Trophoblast cell (in vitro differentiated cells and primary cell): ENCODE results near the gene RNF207.

Experiments
- DNase-seq, 2 donors: peaks; one replicate each; pipeline ENCODE4 v3.0.0-alpha.2; 2016
- H2AFZ ChIP-seq: 2 replicates; pipeline ENCODE4 v1.6.1; 2013; ENCODE audit warnings: low read length, moderate library complexity, mild to moderate bottlenecking; ENCODE audit not compliant: insufficient read depth, poor library complexity
- H2AK5ac ChIP-seq: 2 replicates; pipeline ENCODE4 v1.6.1; 2013; ENCODE audit warnings: mild to moderate bottlenecking, low read length
- H2BK120ac ChIP-seq: 2 replicates; pipeline ENCODE4 v1.6.1; 2013; ENCODE audit warnings: low read length, mild to moderate bottlenecking, moderate library complexity; ENCODE audit not compliant: insufficient read depth, poor library complexity
- H2BK12ac ChIP-seq: 2 replicates; pipeline ENCODE4 v1.6.1; 2013; ENCODE audit warnings: mild to moderate bottlenecking, low read length, moderate library complexity
- H2BK5ac ChIP-seq: 2 replicates; pipeline ENCODE4 v1.6.1; 2013; ENCODE audit warnings: low read length, low read depth, moderate library complexity, mild to moderate bottlenecking; ENCODE audit not compliant: poor library complexity
- H3K14ac ChIP-seq: 2 replicates; pipeline ENCODE4 v1.6.1; 2013; ENCODE audit warnings: mild to moderate bottlenecking, low read length
- H3K18ac ChIP-seq: 2 replicates; pipeline ENCODE4 v1.6.1; 2013; ENCODE audit warnings: mild to moderate bottlenecking, low read length
- H3K23ac ChIP-seq: 2 replicates; pipeline ENCODE4 v1.6.1; 2013; ENCODE audit warnings: low read length
- H3K27ac ChIP-seq: 2 replicates; pipeline ENCODE4 v1.5.1; 2013; ENCODE audit warnings: low read depth, mild to moderate bottlenecking, inconsistent platforms, low read length, moderate library complexity
- H3K27me3 ChIP-seq: 2 replicates; pipeline ENCODE4 v1.6.1; 2013; ENCODE audit warnings: inconsistent platforms, mild to moderate bottlenecking, low read length, moderate library complexity; ENCODE audit not compliant: insufficient read depth
- H3K36me3 ChIP-seq, 2 experiments: 1 replicate in 1 of 2; 2 replicates in 1 of 2; pipeline ENCODE4 v1.6.1; 2013; ENCODE audit warnings: low read length in 2 of 2, mild to moderate bottlenecking in 2 of 2, moderate library complexity in 1 of 2; ENCODE audit not compliant: insufficient read depth in 2 of 2, control insufficient read depth in 1 of 2
- H3K4ac ChIP-seq: 2 replicates; pipeline ENCODE4 v1.6.1; 2013; ENCODE audit warnings: low read depth, mild to moderate bottlenecking, low read length, moderate library complexity
- H3K4me1 ChIP-seq, 2 experiments: 1 replicate in 1 of 2; 2 replicates in 1 of 2; pipeline ENCODE4 v1.6.1; 2013; ENCODE audit warnings: low read length in 2 of 2, mild to moderate bottlenecking in 2 of 2, moderate library complexity in 1 of 2; ENCODE audit not compliant: insufficient read depth in 2 of 2, control insufficient read depth in 1 of 2
- H3K4me2 ChIP-seq: 2 replicates; pipeline ENCODE4 v1.6.1; 2013; ENCODE audit warnings: inconsistent platforms, mild to moderate bottlenecking, low read length, moderate library complexity
- H3K4me3 ChIP-seq: 2 replicates; pipeline ENCODE4 v1.5.1; 2013; ENCODE audit warnings: mild to moderate bottlenecking, low read depth, low read length, inconsistent platforms
- H3K79me1 ChIP-seq: one replicate; pipeline ENCODE4 v1.6.1; 2013; ENCODE audit warnings: low read length
- H3K79me2 ChIP-seq: 2 replicates; pipeline ENCODE4 v1.6.1; 2013; ENCODE audit warnings: low read length, mild to moderate bottlenecking; ENCODE audit not compliant: control insufficient read depth, insufficient read depth, poor library complexity
- H3K9ac ChIP-seq: 2 replicates; pipeline ENCODE4 v1.6.1; 2013; ENCODE audit warnings: mild to moderate bottlenecking, low read length
- H3K9me3 ChIP-seq: 2 replicates; pipeline ENCODE4 v1.6.1; 2013; ENCODE audit warnings: low read depth, mild to moderate bottlenecking, control low read depth, inconsistent platforms, low read length; ENCODE audit not compliant: insufficient read depth
- H4K12ac ChIP-seq: 2 replicates; pipeline ENCODE4 v1.6.1; 2013; ENCODE audit warnings: low read depth, mild to moderate bottlenecking, low read length, moderate library complexity
- H4K8ac ChIP-seq: 2 replicates; pipeline ENCODE4 v1.6.1; 2013; ENCODE audit warnings: low read depth, mild to moderate bottlenecking, low read length, moderate library complexity
- H4K91ac ChIP-seq: one replicate; pipeline ENCODE4 v1.6.1; 2013; ENCODE audit warnings: low read depth, mild to moderate bottlenecking, low read length, moderate library complexity
- WGBS: extraction: QIAGEN DNeasy Blood & Tissue Kit; methylation state at CpG from one replicate; pipeline ENCODE4 v1.1.7; 2013; ENCODE audit warnings: missing lambda C conversion rate; ENCODE audit not compliant: insufficient read length, insufficient coverage; ENCODE audit errors: extremely low coverage; 5-methylcytosine and 5-hydroxymethylcytosine counted together

Gene RNF207

GRCh38 chr1:6165027-6165426 is 40.9 kb upstream of the RNF207 start:
- DNase-seq: no peak
- Histone ChIP-seq H3K27ac (no peak overlapping the region), H3K4me1 (peaks cover 0 to 2% of the 10 kb centered on the region in 2 experiments), H4K8ac (no peak overlapping the region), H3K4ac (no peak overlapping the region), H3K4me2 (no peak overlapping the region), H2BK12ac (no peak overlapping the region), H3K18ac (no peak overlapping the region), H3K36me3 (no peaks in the 10 kb centered on the region), H3K9me3 (no peaks in the 10 kb centered on the region), H2BK120ac (no peak overlapping the region), H3K27me3 (no peaks in the 10 kb centered on the region), H4K12ac (no peak overlapping the region), H4K91ac (no peak overlapping the region), H3K14ac (no peak overlapping the region), H3K23ac (no peak overlapping the region), H3K79me1 (no peaks in the 10 kb centered on the region), H2AK5ac (no peak overlapping the region), H3K4me3 (no peak overlapping the region), H2AFZ (no peak overlapping the region), H3K9ac (no peak overlapping the region), H3K79me2 (no peaks in the 10 kb centered on the region), H2BK5ac (no peak overlapping the region)
- no CpG with 5 or more reads among the region's 7 CpGs for WGBS

GRCh38 chr1:6165441-6165985 is 40.4 kb upstream of the RNF207 start:
- no peak overlapping the region for H2BK5ac ChIP-seq
- H3K4me1 ChIP-seq: peaks cover 0 to 2% of the 10 kb centered on the region in 2 experiments
- no peak overlapping the region for H4K8ac ChIP-seq
- no peak overlapping the region for H3K4ac ChIP-seq
- no peak overlapping the region for H2AFZ ChIP-seq
- no peak overlapping the region for H4K91ac ChIP-seq
- no peaks in the 10 kb centered on the region for H3K36me3 ChIP-seq
- no peak overlapping the region for H3K23ac ChIP-seq
- no peaks in the 10 kb centered on the region for H3K27me3 ChIP-seq
- no peak overlapping the region for H3K9ac ChIP-seq
- H3K27ac ChIP-seq: no peak overlapping the region
- no peak overlapping the region for H3K4me2 ChIP-seq
- no peak overlapping the region for H3K18ac ChIP-seq
- H3K79me1 ChIP-seq: no peaks in the 10 kb centered on the region
- no peak overlapping the region for H4K12ac ChIP-seq
- H3K14ac ChIP-seq: no peak overlapping the region
- no peaks in the 10 kb centered on the region for H3K79me2 ChIP-seq
- H3K9me3 ChIP-seq: no peaks in the 10 kb centered on the region
- no peak overlapping the region for H2AK5ac ChIP-seq
- DNase-seq: no peak
- H2BK12ac ChIP-seq: no peak overlapping the region
- H3K4me3 ChIP-seq: no peak overlapping the region
- WGBS: no CpG with 5 or more reads among the region's 12 CpGs
- H2BK120ac ChIP-seq: no peak overlapping the region

- H3K23ac ChIP-seq: no peak overlapping the region
- H4K8ac ChIP-seq: no peak overlapping the region
- H3K18ac ChIP-seq: no peak overlapping the region
- H3K79me2 ChIP-seq: no peaks in the 10 kb centered on the region
- H2AFZ ChIP-seq: no peak overlapping the region
- no peak overlapping the region for H2BK5ac ChIP-seq
- no peak overlapping the region for H2BK12ac ChIP-seq
- H3K9ac ChIP-seq: no peak overlapping the region
- H3K4me1 ChIP-seq: peaks cover 0 to 2% of the 10 kb centered on the region in 2 experiments
- H3K9me3 ChIP-seq: no peaks in the 10 kb centered on the region
- H4K12ac ChIP-seq: no peak overlapping the region
- no peaks in the 10 kb centered on the region for H3K79me1 ChIP-seq
- WGBS: no CpG with 5 or more reads among the region's 10 CpGs
- no peak overlapping the region for H3K4ac ChIP-seq
- no peak overlapping the region for H3K27ac ChIP-seq
- H3K36me3 ChIP-seq: no peaks in the 10 kb centered on the region
- no peak overlapping the region for H2AK5ac ChIP-seq
- no peak overlapping the region for H4K91ac ChIP-seq
- no peak overlapping the region for H2BK120ac ChIP-seq
- no peak overlapping the region for H3K4me2 ChIP-seq
- no peak for DNase-seq
- H3K27me3 ChIP-seq: no peaks in the 10 kb centered on the region
- no peak overlapping the region for H3K14ac ChIP-seq
- no peak overlapping the region for H3K4me3 ChIP-seq
Observed at GRCh38 chr1:6166221-6166620, 39.7 kb upstream of the RNF207 start.

- no peak overlapping the region for H2AFZ ChIP-seq
- H2BK12ac ChIP-seq: no peak overlapping the region
- H3K14ac ChIP-seq: no peak overlapping the region
- no peak overlapping the region for H2BK120ac ChIP-seq
- no peak overlapping the region for H3K18ac ChIP-seq
- H3K27me3 ChIP-seq: no peaks in the 10 kb centered on the region
- H4K91ac ChIP-seq: no peak overlapping the region
- no peak overlapping the region for H3K4me2 ChIP-seq
- no peak overlapping the region for H4K12ac ChIP-seq
- no peak overlapping the region for H3K9ac ChIP-seq
- WGBS: no CpG with 5 or more reads among the region's 19 CpGs
- no peaks in the 10 kb centered on the region for H3K79me1 ChIP-seq
- no peaks in the 10 kb centered on the region for H3K79me2 ChIP-seq
- H3K27ac ChIP-seq: no peak overlapping the region
- no peak overlapping the region for H4K8ac ChIP-seq
- H3K36me3 ChIP-seq: no peaks in the 10 kb centered on the region
- peaks cover 0 to under 1% of the 10 kb centered on the region in 2 experiments for H3K4me1 ChIP-seq
- no peak overlapping the region for H2BK5ac ChIP-seq
- no peak overlapping the region for H3K4me3 ChIP-seq
- H3K23ac ChIP-seq: no peak overlapping the region
- no peaks in the 10 kb centered on the region for H3K9me3 ChIP-seq
- no peak overlapping the region for H3K4ac ChIP-seq
- H2AK5ac ChIP-seq: no peak overlapping the region
- DNase-seq: no peak
Observed at GRCh38 chr1:6166655-6167390, 39.1 kb upstream of the RNF207 start.
